ENCODE results near the gene MRPL48.
"Not testable (repeated sequence)": the region's sequence is repeated elsewhere in the genome, so short reads cannot be mapped to it uniquely, and the experiment has no call there.

Gene MRPL48

DNA sequence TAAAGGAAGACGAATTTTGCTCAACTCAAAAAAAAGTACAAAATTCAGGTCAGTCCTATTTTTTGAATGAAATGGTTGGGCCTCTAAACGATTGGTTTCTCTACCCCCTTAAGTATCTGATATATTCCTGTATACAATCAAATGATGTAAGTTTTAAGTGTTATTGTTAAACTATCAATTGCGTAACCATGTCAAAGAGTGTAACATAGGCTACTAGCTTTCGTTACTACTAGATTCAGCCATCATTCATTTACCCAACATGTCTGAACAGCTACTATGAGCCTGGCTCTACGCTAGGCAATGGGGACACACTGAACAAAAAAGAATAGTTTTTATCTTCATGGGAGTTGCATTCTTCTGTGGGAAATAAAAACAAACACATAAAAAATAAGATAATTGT, 30.1 kb upstream of the MRPL48 start:
- Histone ChIP-seq H3K9me3 (ENCODE audit: control insufficient read depth, insufficient read depth, low read length) (no peaks in the 10 kb centered on the region), H3K9ac (ENCODE audit: low read depth, low read length) (no peak overlapping the region), H3K27me3 (ENCODE audit: control insufficient read depth, insufficient read depth, low read length) (no peaks in the 10 kb centered on the region), H3K36me3 (ENCODE audit: control insufficient read depth, insufficient read depth, low read length) (no peaks in the 10 kb centered on the region), H3K4me1 (ENCODE audit: control insufficient read depth, insufficient read depth, low read length) (peaks cover 3% of the 10 kb centered on the region), H3K4me3 (ENCODE audit: low read depth, low read length) (no peak overlapping the region)

DNA sequence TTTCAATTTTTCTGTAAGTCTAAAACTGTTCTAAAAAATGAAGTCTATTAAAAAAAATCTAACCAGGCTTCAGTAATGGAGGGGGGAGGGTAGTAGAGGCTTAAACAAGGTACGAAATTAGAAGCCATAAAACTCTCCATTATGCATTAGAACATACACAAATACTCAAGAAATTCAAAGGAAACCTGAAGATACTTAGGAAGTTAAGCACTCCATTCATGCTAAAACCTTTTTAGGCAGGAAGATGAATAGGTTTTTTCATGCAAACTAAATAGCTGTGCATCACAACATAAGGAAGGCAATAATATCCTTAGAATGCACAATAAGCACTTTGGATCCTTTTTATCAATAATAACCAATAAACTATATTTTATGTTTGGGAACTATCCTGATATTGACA, 29.2 kb upstream of the MRPL48 start:
- H3K36me3 ChIP-seq (ENCODE audit: control insufficient read depth, insufficient read depth, low read length), result no peaks in the 10 kb centered on the region
- peak overlapping the region; percentile 66 for H3K4me3 ChIP-seq (ENCODE audit: low read depth, low read length)
- no peaks in the 10 kb centered on the region for H3K27me3 ChIP-seq (ENCODE audit: control insufficient read depth, insufficient read depth, low read length)
- H3K9ac ChIP-seq (ENCODE audit: low read depth, low read length), result no peak overlapping the region
- H3K9me3 ChIP-seq (ENCODE audit: control insufficient read depth, insufficient read depth, low read length), result no peaks in the 10 kb centered on the region
- H3K4me1 ChIP-seq (ENCODE audit: control insufficient read depth, insufficient read depth, low read length), result peaks cover 3% of the 10 kb centered on the region

DNA sequence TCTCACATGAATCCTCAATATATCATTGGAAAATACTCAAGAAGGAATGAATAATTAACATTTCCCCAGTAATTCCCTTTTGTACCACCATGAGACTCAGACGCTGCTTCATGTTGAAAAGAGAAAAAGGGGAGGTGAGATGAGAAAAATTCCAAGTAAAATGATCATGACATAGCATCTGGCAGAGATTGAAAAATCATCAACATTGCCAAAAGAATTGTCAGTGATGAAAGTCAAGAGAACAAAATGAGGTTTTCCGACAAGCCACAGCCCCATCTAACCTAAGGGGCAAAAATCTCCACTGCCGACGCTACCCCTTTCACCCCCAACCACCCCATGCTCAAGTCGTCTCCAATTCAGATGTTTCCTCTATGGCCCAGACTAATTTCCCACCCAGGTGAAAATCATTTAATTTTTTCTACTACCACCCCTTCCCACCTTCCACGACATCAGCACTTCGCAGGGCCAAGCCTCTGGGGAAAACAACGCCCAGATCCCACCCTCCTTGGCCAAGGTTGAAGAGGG, 28.0 kb upstream of the MRPL48 start:
- H3K4me3 ChIP-seq (ENCODE audit: low read depth, low read length), result peak overlapping the region; percentile 66
- H3K36me3 ChIP-seq (ENCODE audit: control insufficient read depth, insufficient read depth, low read length), result no peaks in the 10 kb centered on the region
- peaks cover 3% of the 10 kb centered on the region for H3K4me1 ChIP-seq (ENCODE audit: control insufficient read depth, insufficient read depth, low read length)
- no peaks in the 10 kb centered on the region for H3K9me3 ChIP-seq (ENCODE audit: control insufficient read depth, insufficient read depth, low read length)
- no peaks in the 10 kb centered on the region for H3K27me3 ChIP-seq (ENCODE audit: control insufficient read depth, insufficient read depth, low read length)
- peak overlapping the region; percentile 67 for H3K9ac ChIP-seq (ENCODE audit: low read depth, low read length)

- no peaks in the 10 kb centered on the region for H3K9me3 ChIP-seq (ENCODE audit: control insufficient read depth, insufficient read depth, low read length)
Measured at GRCh38 chr11:73760135-73760678, 27.5 kb upstream of the MRPL48 start.

DNA sequence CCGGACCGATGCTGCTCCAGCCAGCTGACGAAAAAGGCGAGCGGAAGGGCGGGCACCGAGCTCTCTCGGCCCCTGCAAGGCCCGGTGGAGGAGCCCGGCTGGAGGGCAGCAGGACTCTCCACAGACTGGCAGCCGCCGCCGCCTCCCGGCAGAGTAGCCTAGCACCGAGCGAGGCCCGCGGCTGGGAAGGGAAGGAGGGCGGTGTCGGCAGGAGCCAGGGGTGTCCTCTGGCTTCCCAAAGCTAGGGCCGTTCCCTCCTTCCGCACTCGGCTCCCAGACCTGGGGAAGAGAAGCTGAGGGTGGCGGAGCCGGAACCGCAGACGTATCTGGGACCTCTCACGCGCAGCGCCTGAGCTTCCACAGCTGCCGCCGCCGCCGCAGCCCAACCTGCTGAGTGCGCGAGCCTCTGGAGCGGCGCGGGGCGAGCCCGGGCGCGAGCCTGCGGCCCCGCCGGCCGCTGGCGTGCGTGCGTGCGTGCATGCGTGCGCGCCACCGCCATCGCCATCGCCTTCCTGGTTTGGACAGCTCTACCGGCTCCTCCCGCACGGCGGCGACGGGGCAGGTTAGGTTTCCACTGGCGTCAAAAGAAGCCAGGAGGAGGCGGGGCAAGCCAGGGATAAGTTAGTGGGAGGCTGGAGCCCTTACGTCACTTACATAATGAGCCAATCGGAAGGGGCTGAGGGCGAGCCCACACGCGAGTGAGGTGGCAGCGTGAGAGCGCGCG, 26.8 kb upstream of the MRPL48 start, which contains the start of gene RAB6A:
TSS of gene RAB6A (minus strand) at position 396 of the 724 bp plus-strand sequence. CDS start 439 bp downstream, outside the sequence.
- no peaks in the 10 kb centered on the region for H3K9me3 ChIP-seq (ENCODE audit: control insufficient read depth, insufficient read depth, low read length)
- peak within 1 kb of the TSS; percentile 67 for H3K9ac ChIP-seq (ENCODE audit: low read depth, low read length)
- peak within 1 kb of the TSS; percentile 66 for H3K4me3 ChIP-seq (ENCODE audit: low read depth, low read length)
- H3K4me1 ChIP-seq (ENCODE audit: control insufficient read depth, insufficient read depth, low read length), result peaks cover 3% of the 10 kb centered on the region
- no peaks in the 10 kb centered on the region for H3K36me3 ChIP-seq (ENCODE audit: control insufficient read depth, insufficient read depth, low read length)
- no peaks in the 10 kb centered on the region for H3K27me3 ChIP-seq (ENCODE audit: control insufficient read depth, insufficient read depth, low read length)

More at GRCh38 chr11:73760135-73760678, 27.5 kb upstream of the MRPL48 start:
- Histone ChIP-seq H3K4me1 (ENCODE audit: control insufficient read depth, insufficient read depth, low read length) (peaks cover 3% of the 10 kb centered on the region), H3K36me3 (ENCODE audit: control insufficient read depth, insufficient read depth, low read length) (no peaks in the 10 kb centered on the region), H3K9ac (ENCODE audit: low read depth, low read length) (peak overlapping the region; percentile 67), H3K27me3 (ENCODE audit: control insufficient read depth, insufficient read depth, low read length) (no peaks in the 10 kb centered on the region), H3K4me3 (ENCODE audit: low read depth, low read length) (peak overlapping the region; percentile 66)

- Histone ChIP-seq H3K4me3 (ENCODE audit: low read depth, low read length) (peak overlapping the region; percentile 66), H3K9me3 (ENCODE audit: control insufficient read depth, insufficient read depth, low read length) (no peaks in the 10 kb centered on the region), H3K4me1 (ENCODE audit: control insufficient read depth, insufficient read depth, low read length) (peaks cover 3% of the 10 kb centered on the region), H3K36me3 (ENCODE audit: control insufficient read depth, insufficient read depth, low read length) (no peaks in the 10 kb centered on the region), H3K9ac (ENCODE audit: low read depth, low read length) (no peak overlapping the region), H3K27me3 (ENCODE audit: control insufficient read depth, insufficient read depth, low read length) (no peaks in the 10 kb centered on the region)
Measured at GRCh38 chr11:73761403-73761945, 26.2 kb upstream of the MRPL48 start.

DNA sequence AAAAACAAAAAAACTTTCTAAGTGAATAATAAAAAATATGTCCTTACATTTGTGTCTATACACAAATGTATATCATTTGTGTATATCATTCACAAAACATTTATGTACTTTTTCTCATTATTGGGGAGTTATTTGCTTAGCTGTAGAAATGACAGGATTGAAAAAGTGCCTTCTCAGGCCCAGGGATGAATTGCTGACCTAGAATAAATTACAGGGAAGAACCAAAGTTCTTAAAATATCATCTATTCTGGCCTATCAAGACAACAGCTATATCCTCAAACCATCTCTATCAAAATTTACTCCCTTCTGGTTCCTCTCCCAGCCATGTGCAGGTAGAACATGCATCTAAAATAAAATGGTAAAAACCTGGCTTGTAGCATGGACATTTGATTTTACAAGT, 24.9 kb upstream of the MRPL48 start:
- peaks cover under 1% of the 10 kb centered on the region for H3K4me1 ChIP-seq (ENCODE audit: control insufficient read depth, insufficient read depth, low read length)

GRCh38 chr11:73766763-73767162, 20.9 kb upstream of the MRPL48 start:
- Histone ChIP-seq H3K27me3 (ENCODE audit: control insufficient read depth, insufficient read depth, low read length) (no peaks in the 10 kb centered on the region), H3K9me3 (ENCODE audit: control insufficient read depth, insufficient read depth, low read length) (no peaks in the 10 kb centered on the region), H3K4me3 (ENCODE audit: low read depth, low read length) (no peak overlapping the region), H3K9ac (ENCODE audit: low read depth, low read length) (no peak overlapping the region), H3K4me1 (ENCODE audit: control insufficient read depth, insufficient read depth, low read length) (no peaks in the 10 kb centered on the region), H3K36me3 (ENCODE audit: control insufficient read depth, insufficient read depth, low read length) (no peaks in the 10 kb centered on the region)

More for the DNA sequence above, 24.9 kb upstream of the MRPL48 start:
- Histone ChIP-seq H3K9ac (ENCODE audit: low read depth, low read length) (no peak overlapping the region), H3K27me3 (ENCODE audit: control insufficient read depth, insufficient read depth, low read length) (no peaks in the 10 kb centered on the region), H3K36me3 (ENCODE audit: control insufficient read depth, insufficient read depth, low read length) (no peaks in the 10 kb centered on the region), H3K4me3 (ENCODE audit: low read depth, low read length) (no peak overlapping the region), H3K9me3 (ENCODE audit: control insufficient read depth, insufficient read depth, low read length) (no peaks in the 10 kb centered on the region)

- not testable (repeated sequence) for H3K9ac ChIP-seq (ENCODE audit: low read depth, low read length)
Measured at GRCh38 chr11:73770811-73771210, 16.9 kb upstream of the MRPL48 start.

DNA sequence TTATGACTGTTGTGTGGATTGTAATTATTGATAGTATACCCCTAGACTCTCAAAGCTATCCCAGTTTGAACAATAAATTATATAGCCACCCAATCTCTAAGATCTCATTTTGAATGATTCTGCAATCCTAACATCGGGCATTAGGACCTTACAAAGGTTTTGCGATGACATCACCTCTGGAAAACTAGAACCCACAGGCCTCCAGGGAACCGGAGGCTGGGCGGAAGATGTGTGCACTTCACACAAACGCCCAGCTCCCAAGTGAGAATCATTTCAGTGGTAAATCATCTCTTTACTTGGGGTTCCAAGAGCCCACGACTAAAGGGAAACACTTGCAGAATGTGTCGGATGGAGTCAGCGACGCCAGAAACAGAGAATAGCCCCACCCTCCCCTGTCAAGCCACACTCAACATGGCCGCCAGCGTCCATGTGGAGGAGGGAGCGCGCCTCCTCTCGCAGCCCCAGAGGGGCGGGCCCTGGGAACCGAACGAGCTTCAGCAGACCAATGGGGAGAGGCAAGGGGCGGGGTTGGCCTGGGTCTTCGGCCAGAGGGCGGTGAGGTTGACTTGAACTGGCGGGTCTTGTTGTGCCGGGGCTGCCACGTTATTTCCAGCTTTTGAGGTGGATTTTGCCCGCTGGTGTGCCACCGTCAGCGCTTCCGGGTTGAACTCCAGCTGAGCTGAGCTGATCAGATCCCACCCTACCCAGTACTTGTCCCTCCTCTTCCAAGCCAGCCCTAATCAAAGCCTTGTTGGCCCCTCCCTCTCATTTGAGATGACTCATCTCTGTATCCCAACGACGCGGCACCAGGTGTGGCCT, 8.4 kb upstream of the MRPL48 start:
- Histone ChIP-seq H3K4me1 (ENCODE audit: control insufficient read depth, insufficient read depth, low read length) (peaks cover 4% of the 10 kb centered on the region), H3K36me3 (ENCODE audit: control insufficient read depth, insufficient read depth, low read length) (no peaks in the 10 kb centered on the region), H3K27me3 (ENCODE audit: control insufficient read depth, insufficient read depth, low read length) (no peaks in the 10 kb centered on the region), H3K4me3 (ENCODE audit: low read depth, low read length) (peak overlapping the region; percentile 75), H3K9ac (ENCODE audit: low read depth, low read length) (peak overlapping the region; percentile 51), H3K9me3 (ENCODE audit: control insufficient read depth, insufficient read depth, low read length) (no peaks in the 10 kb centered on the region)

More at GRCh38 chr11:73770811-73771210, 16.9 kb upstream of the MRPL48 start:
- not testable (repeated sequence) for H3K36me3 ChIP-seq (ENCODE audit: control insufficient read depth, insufficient read depth, low read length); H3K27me3 ChIP-seq (ENCODE audit: control insufficient read depth, insufficient read depth, low read length); H3K9me3 ChIP-seq (ENCODE audit: control insufficient read depth, insufficient read depth, low read length); H3K4me1 ChIP-seq (ENCODE audit: control insufficient read depth, insufficient read depth, low read length); H3K4me3 ChIP-seq (ENCODE audit: low read depth, low read length)

- Histone ChIP-seq H3K9me3 (ENCODE audit: control insufficient read depth, insufficient read depth, low read length) (no peaks in the 10 kb centered on the region), H3K9ac (ENCODE audit: low read depth, low read length) (no peak overlapping the region)
Measured at GRCh38 chr11:73781303-73781702, 6.4 kb upstream of the MRPL48 start.

More at GRCh38 chr11:73781303-73781702, 6.4 kb upstream of the MRPL48 start:
- Histone ChIP-seq H3K27me3 (ENCODE audit: control insufficient read depth, insufficient read depth, low read length) (no peaks in the 10 kb centered on the region), H3K36me3 (ENCODE audit: control insufficient read depth, insufficient read depth, low read length) (no peaks in the 10 kb centered on the region), H3K4me1 (ENCODE audit: control insufficient read depth, insufficient read depth, low read length) (peaks cover 6% of the 10 kb centered on the region), H3K4me3 (ENCODE audit: low read depth, low read length) (no peak overlapping the region)

Measured in iPS-15b (cell line).